GM18858 (cell line): ENCODE results near the gene PIKFYVE.

Experiments
- ATAC-seq: cut with Tn5 transposase; IDR thresholded peaks from one replicate; pipeline ENCODE4 v1.9.1; 2021; ENCODE audit not compliant: unreplicated experiment

Gene PIKFYVE

GRCh38 chr2:208406474-208407451, 140.7 kb downstream of the PIKFYVE start, which contains the start of gene PTH2R:
TSS of gene PTH2R (plus strand) at chr2:208406792. CDS start at chr2:208407044, 252 bp downstream.
- no peak for ATAC-seq

GRCh38 chr2:208407667-208408066, 141.6 kb downstream of the PIKFYVE start:
- ATAC-seq = no peak
